ENCODE measurements around the gene TOGARAM2.
"Not testable (repeated sequence)": the region's sequence is repeated elsewhere in the genome, so short reads cannot be mapped to it uniquely, and the experiment has no call there.

Gene TOGARAM2

GRCh38 chr2:28974252-28974651, 6.8 kb upstream of the TOGARAM2 start:
- no peak for DNase-seq (ENCODE audit: low read depth in 2 of 2)
- no peak overlapping the region for H3K4me3 ChIP-seq (replicated peaks in 1 of 2; ENCODE audit: low read depth in 2 of 2, low read length in 2 of 2)
- TF ChIP-seq CTCF (IDR thresholded peaks at IDR 0.05; ENCODE audit: low read depth, low read length), result no peak

GRCh38 chr2:28975671-28976070, 5.4 kb upstream of the TOGARAM2 start:
- peak in 1 of 2 donors; percentile 17 for DNase-seq (ENCODE audit: low read depth in 2 of 2)
- no peak for TF ChIP-seq CTCF (IDR thresholded peaks at IDR 0.05; ENCODE audit: low read depth, low read length)
- H3K4me3 ChIP-seq (replicated peaks in 1 of 2; ENCODE audit: low read depth in 2 of 2, low read length in 2 of 2), result no peak overlapping the region

GRCh38 chr2:28976584-28976983, 4.5 kb upstream of the TOGARAM2 start:
- H3K4me3 ChIP-seq (replicated peaks in 1 of 2; ENCODE audit: low read depth in 2 of 2, low read length in 2 of 2), result no peak overlapping the region
- DNase-seq (ENCODE audit: low read depth in 2 of 2), result peak; percentile 54 to 67
- TF ChIP-seq CTCF (IDR thresholded peaks at IDR 0.05; ENCODE audit: low read depth, low read length), result no peak

GRCh38 chr2:28977176-28977875, 3.8 kb upstream of the TOGARAM2 start:
- no peak for DNase-seq (ENCODE audit: low read depth in 2 of 2)
- no peak for TF ChIP-seq CTCF (IDR thresholded peaks at IDR 0.05; ENCODE audit: low read depth, low read length)
- H3K4me3 ChIP-seq (replicated peaks in 1 of 2; ENCODE audit: low read depth in 2 of 2, low read length in 2 of 2), result no peak overlapping the region

GRCh38 chr2:28978001-28978400, 3.1 kb upstream of the TOGARAM2 start:
- H3K4me3 ChIP-seq (replicated peaks in 1 of 2; ENCODE audit: low read depth in 2 of 2, low read length in 2 of 2); DNase-seq (ENCODE audit: low read depth in 2 of 2): not testable (repeated sequence)

GRCh38 chr2:28978606-28979005, 2.5 kb upstream of the TOGARAM2 start:
- TF ChIP-seq CTCF (IDR thresholded peaks at IDR 0.05; ENCODE audit: low read depth, low read length), result no peak
- no peak for DNase-seq (ENCODE audit: low read depth in 2 of 2)
- H3K4me3 ChIP-seq (replicated peaks in 1 of 2; ENCODE audit: low read depth in 2 of 2, low read length in 2 of 2), result no peak overlapping the region

- TF ChIP-seq CTCF (IDR thresholded peaks at IDR 0.05; ENCODE audit: low read depth, low read length), result no peak
- DNase-seq (ENCODE audit: low read depth in 2 of 2), result no peak
- H3K4me3 ChIP-seq (replicated peaks in 1 of 2; ENCODE audit: low read depth in 2 of 2, low read length in 2 of 2), result no peak overlapping the region
Observed at GRCh38 chr2:28979041-28979440, 2.1 kb upstream of the TOGARAM2 start.
